Fibroblast of lung (primary cell): ENCODE data around the gene MAP4K1. TPM values are rescaled to one million over a fixed set of nuclear protein-coding genes. Genes with fewer than 3 reads are reported as not detected.

ENCODE experiments used
- DNase-seq, 2 donors: peaks; one replicate each; pipeline versions ENCODE4 v3.0.0 to v3.0.0-alpha.2; 2010; ENCODE audit warnings: low read depth in 2 of 2
- H2AFZ ChIP-seq: 2 replicates; pipeline ENCODE4 v1.5.1; 2012; ENCODE audit warnings: low read length, control low read depth, inconsistent platforms
- H3K27ac ChIP-seq: 2 replicates; pipeline ENCODE4 v1.5.1; 2011; ENCODE audit warnings: low read length, control low read depth; ENCODE audit not compliant: insufficient read depth
- H3K27me3 ChIP-seq: 2 replicates; pipeline ENCODE4 v1.5.1; 2011; ENCODE audit warnings: mild to moderate bottlenecking, low read length; ENCODE audit not compliant: control insufficient read depth, insufficient read depth
- H3K36me3 ChIP-seq: 2 replicates; pipeline ENCODE4 v1.5.1; 2011; ENCODE audit warnings: low read length; ENCODE audit not compliant: control insufficient read depth, insufficient read depth
- H3K4me1 ChIP-seq: 2 replicates; pipeline ENCODE4 v1.5.1; 2011; ENCODE audit warnings: low read length; ENCODE audit not compliant: control insufficient read depth, insufficient read depth; ENCODE audit errors: extremely low read depth
- H3K4me2 ChIP-seq: 2 replicates; pipeline ENCODE4 v1.5.1; 2011; ENCODE audit warnings: low read length, control low read depth; ENCODE audit not compliant: insufficient read depth; ENCODE audit errors: extremely low read depth
- H3K4me3 ChIP-seq, 4 experiments: fragments of 200-600 bp in 1 of 4; sonication (generic) in 1 of 4; replicated peaks in 1 of 4; 2 replicates each; pipeline ENCODE4 v1.5.1; 2011 to 2016; ENCODE audit warnings: low read length in 4 of 4, low read depth in 3 of 4, mild to moderate bottlenecking in 3 of 4, control low read depth in 2 of 4, inconsistent platforms in 1 of 4, mixed read lengths in 1 of 4; ENCODE audit not compliant: insufficient read depth in 1 of 4; ENCODE audit errors: control extremely low read depth in 1 of 4
- H3K79me2 ChIP-seq: 2 replicates; pipeline ENCODE4 v1.5.1; 2012; ENCODE audit warnings: mild to moderate bottlenecking, low read length, inconsistent platforms; ENCODE audit not compliant: control insufficient read depth, insufficient read depth
- H3K9ac ChIP-seq: 2 replicates; pipeline ENCODE4 v1.5.1; 2011; ENCODE audit warnings: mild to moderate bottlenecking, low read length, control low read depth; ENCODE audit not compliant: insufficient read depth
- H3K9me3 ChIP-seq: 2 replicates; pipeline ENCODE4 v1.5.1; 2012; ENCODE audit warnings: low read depth, low read length; ENCODE audit not compliant: control insufficient read depth, insufficient read depth
- H4K20me1 ChIP-seq: 2 replicates; pipeline ENCODE4 v1.5.1; 2011; ENCODE audit warnings: low read length; ENCODE audit not compliant: control insufficient read depth, insufficient read depth; ENCODE audit errors: extremely low read depth
- EZH2 ChIP-seq: IDR thresholded peaks from 2 replicates; pipeline ENCODE4 v1.5.1; 2012; ENCODE audit warnings: low read length, control low read depth, mild to moderate bottlenecking; ENCODE audit errors: missing control alignments
- polyA plus RNA-seq, 2 donors: library from polyadenylated mRNA; depleted of rRNA in 1 of 2; stranded (reverse) in 1 of 2; unstranded in 1 of 2; fragments of >200 nt; gene quantifications; 2 replicates each; pipeline ENCODE4 v1.2.1, GENCODE V29; 2011 to 2012; ENCODE audit warnings: missing spikeins in 1 of 2
- total RNA-seq: library from RNA; depleted of rRNA; stranded (reverse); fragments of >200 nt; gene quantifications from 2 replicates; pipeline ENCODE4 v1.2.1, GENCODE V29; 2014
- TF ChIP-seq, protein P1 (sequence below), 2 donors: IDR thresholded peaks in 1 of 2; conservative IDR thresholded peaks in 1 of 2; 1 replicate in 1 of 2; 2 replicates in 1 of 2; pipeline ENCODE4 v1.5.1; 2011 to 2012; ENCODE audit warnings: low read length in 2 of 2, control low read depth in 1 of 2, inconsistent platforms in 1 of 2, low read depth in 1 of 2, mild to moderate bottlenecking in 1 of 2

The MAP4K1 gene
- total and polyA plus RNA-seq, 2 donors (not counting 1 experiment from before 2014, with no cell fraction given): 0.12 to 0.17 TPM

DNA sequence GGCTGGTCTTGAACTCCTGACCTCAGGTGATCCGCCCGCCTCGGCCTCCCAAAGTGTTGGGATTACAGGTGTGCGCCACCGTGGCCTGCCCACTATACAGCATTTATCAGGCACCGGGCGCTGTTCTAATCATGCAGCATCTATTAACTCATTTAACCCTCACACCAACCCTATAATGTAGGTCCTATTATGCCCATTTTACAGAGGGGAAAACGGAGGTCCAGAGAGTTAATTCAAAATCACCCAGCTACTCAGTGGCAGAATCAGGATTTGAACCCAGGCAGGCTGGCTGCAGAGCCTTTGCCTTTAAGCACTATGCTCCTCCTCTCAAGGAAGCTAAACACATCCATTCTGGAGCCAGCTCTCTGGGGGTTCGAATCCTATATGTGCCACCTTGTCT lies 54.3 kb downstream of the MAP4K1 start:
- no peaks in the 10 kb centered on the region for H3K79me2 ChIP-seq
- no peak for DNase-seq
- peaks cover 2% of the 10 kb centered on the region for H3K27me3 ChIP-seq
- H4K20me1 ChIP-seq: no peaks in the 10 kb centered on the region
- H3K4me1 ChIP-seq: no peaks in the 10 kb centered on the region
- H3K4me3 ChIP-seq: no peak overlapping the region
- no peak overlapping the region for H3K4me2 ChIP-seq
- no peaks in the 10 kb centered on the region for H3K36me3 ChIP-seq
- H3K9ac ChIP-seq: no peak overlapping the region
- TF ChIP-seq, protein P1, sequence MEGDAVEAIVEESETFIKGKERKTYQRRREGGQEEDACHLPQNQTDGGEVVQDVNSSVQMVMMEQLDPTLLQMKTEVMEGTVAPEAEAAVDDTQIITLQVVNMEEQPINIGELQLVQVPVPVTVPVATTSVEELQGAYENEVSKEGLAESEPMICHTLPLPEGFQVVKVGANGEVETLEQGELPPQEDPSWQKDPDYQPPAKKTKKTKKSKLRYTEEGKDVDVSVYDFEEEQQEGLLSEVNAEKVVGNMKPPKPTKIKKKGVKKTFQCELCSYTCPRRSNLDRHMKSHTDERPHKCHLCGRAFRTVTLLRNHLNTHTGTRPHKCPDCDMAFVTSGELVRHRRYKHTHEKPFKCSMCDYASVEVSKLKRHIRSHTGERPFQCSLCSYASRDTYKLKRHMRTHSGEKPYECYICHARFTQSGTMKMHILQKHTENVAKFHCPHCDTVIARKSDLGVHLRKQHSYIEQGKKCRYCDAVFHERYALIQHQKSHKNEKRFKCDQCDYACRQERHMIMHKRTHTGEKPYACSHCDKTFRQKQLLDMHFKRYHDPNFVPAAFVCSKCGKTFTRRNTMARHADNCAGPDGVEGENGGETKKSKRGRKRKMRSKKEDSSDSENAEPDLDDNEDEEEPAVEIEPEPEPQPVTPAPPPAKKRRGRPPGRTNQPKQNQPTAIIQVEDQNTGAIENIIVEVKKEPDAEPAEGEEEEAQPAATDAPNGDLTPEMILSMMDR (conservative IDR thresholded peaks at IDR 0.05 in 1 of 2, IDR thresholded peaks at IDR 0.05 in 1 of 2; ENCODE audit: low read depth in 1 of 2, low read length in 2 of 2): no peak
- no peak for TF ChIP-seq EZH2
- no peaks in the 10 kb centered on the region for H3K9me3 ChIP-seq
- no peak overlapping the region for H2AFZ ChIP-seq
- H3K27ac ChIP-seq: no peak overlapping the region

DNA sequence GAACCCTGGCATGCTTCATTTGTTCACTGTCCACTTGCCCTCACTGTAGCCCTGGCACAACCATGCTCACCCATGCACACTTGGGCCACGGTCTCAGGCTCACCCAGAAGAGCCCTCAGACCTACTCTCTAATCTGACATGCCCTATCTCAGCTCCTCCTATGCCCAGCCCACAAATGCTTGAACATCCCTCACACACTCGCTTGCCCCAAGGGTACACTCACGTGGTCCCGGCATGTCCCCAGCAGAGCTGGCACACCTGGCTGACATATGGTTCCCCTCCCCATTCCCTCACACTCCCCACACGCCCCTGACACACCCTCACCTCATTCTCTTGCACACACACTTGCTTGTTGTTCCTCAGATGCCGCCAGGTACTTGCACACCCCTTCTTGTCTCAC lies 55.7 kb downstream of the MAP4K1 start:
- Histone ChIP-seq H3K27ac (no peak overlapping the region), H3K4me3 (no peak overlapping the region), H3K4me2 (no peak overlapping the region), H3K79me2 (no peaks in the 10 kb centered on the region), H3K9me3 (no peaks in the 10 kb centered on the region), H3K36me3 (no peaks in the 10 kb centered on the region), H2AFZ (no peak overlapping the region), H3K4me1 (no peaks in the 10 kb centered on the region), H3K27me3 (peaks cover 2% of the 10 kb centered on the region), H4K20me1 (no peaks in the 10 kb centered on the region), H3K9ac (no peak overlapping the region)
- TF ChIP-seq, protein P1 (conservative IDR thresholded peaks at IDR 0.05 in 1 of 2, IDR thresholded peaks at IDR 0.05 in 1 of 2; ENCODE audit: low read depth in 1 of 2, low read length in 2 of 2): no peak
- no peak for TF ChIP-seq EZH2
- DNase-seq: no peak

DNA sequence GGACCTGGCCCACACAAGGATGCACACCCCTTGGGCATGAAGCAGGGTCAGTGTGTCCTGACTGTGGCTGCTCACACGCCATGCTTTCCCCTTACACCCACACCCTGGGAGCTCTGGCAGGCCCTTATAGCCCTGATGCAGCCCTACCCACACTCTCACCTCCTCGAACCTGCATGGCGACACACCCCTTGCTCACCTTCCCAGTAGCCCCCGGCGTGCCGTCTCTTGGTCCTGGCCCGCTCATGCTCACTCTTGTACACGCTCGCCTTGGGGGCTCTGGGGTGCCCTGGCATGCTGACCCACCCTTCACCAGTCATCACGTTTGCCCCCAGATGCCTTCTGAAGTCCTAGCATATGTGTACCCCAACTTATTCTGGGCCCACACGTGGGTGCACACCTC lies 56.1 kb downstream of the MAP4K1 start:
- H3K4me1 ChIP-seq: no peaks in the 10 kb centered on the region
- no peak for DNase-seq
- H4K20me1 ChIP-seq: no peaks in the 10 kb centered on the region
- H3K36me3 ChIP-seq: no peaks in the 10 kb centered on the region
- H3K9ac ChIP-seq: no peak overlapping the region
- no peak overlapping the region for H3K27ac ChIP-seq
- H3K4me3 ChIP-seq: no peak overlapping the region
- no peak overlapping the region for H3K4me2 ChIP-seq
- TF ChIP-seq, protein P1 (conservative IDR thresholded peaks at IDR 0.05 in 1 of 2, IDR thresholded peaks at IDR 0.05 in 1 of 2; ENCODE audit: low read depth in 1 of 2, low read length in 2 of 2): no peak
- TF ChIP-seq EZH2: no peak
- H3K79me2 ChIP-seq: no peaks in the 10 kb centered on the region
- H3K27me3 ChIP-seq: peaks cover 2% of the 10 kb centered on the region
- no peaks in the 10 kb centered on the region for H3K9me3 ChIP-seq
- H2AFZ ChIP-seq: no peak overlapping the region
